K562 (cell line): ENCODE measurements around the gene CABYR. TPM values are rescaled to one million over a fixed set of nuclear protein-coding genes. Genes with fewer than 3 reads are reported as not detected.

ENCODE experiments used
- ATAC-seq: fragments of 200-7000 bp; cut with Tn5 transposase; 3 replicates; pipeline ENCODE4 v1.9.1; 2020; ENCODE audit warnings: moderate library complexity
- BruUV-seq: library from RNA; stranded (reverse); fragments of 400-500 nt; replicated peaks from 2 replicates; lab custom pipeline; 2021; lab: Mats Ljungman, UMichigan
- CTCF ChIA-PET: fragments of 300-600 bp; formaldehyde crosslinking; extraction: SDS; loops from one replicate; lab custom pipeline; 2021; ENCODE audit warnings: low intra/inter-chr PET ratio; lab: Yijun Ruan, JAX
- POLR2A ChIA-PET: fragments of 300-600, 350-650 bp; sonication (Branson Sonifier 250); formaldehyde crosslinking; extraction: SDS; loops from one replicate; lab custom pipeline; 2021; ENCODE audit warnings: antibody characterized with exemption, inconsistent platforms; lab: Yijun Ruan, JAX
- DNase-seq, 4 experiments: peaks; one replicate each; pipeline versions ENCODE4 v3.0.0 to v3.0.0-alpha.2; 2011 to 2018; ENCODE audit warnings: low spot score in 3 of 4, mixed read lengths in 3 of 4; ENCODE audit errors: extremely low read depth in 1 of 4
- FAIRE-seq: peaks from 2 replicates; lab custom pipeline; 2011; peaks lifted over from hg19 to GRCh38; lab: Jason Lieb, UNC
- H2AFZ ChIP-seq: 2 replicates; pipeline ENCODE4 v1.6.0; 2011; ENCODE audit warnings: low read depth, low read length, control low read depth, inconsistent platforms
- H3K27ac ChIP-seq: fragments of 200-600 bp; 3 replicates; pipeline ENCODE4 v1.8.0; 2011; ENCODE audit warnings: low read depth, mild to moderate bottlenecking, control low read depth, inconsistent platforms, low read length, moderate library complexity, mixed read lengths; ENCODE audit errors: extremely low read depth
- H3K27me3 ChIP-seq, 2 experiments: fragments of 300-600 bp in 1 of 2; 2 replicates in 1 of 2; 3 replicates in 1 of 2; pipeline versions ENCODE4 v1.6.0 to v1.8.0; 2011; ENCODE audit warnings: inconsistent platforms in 2 of 2, low read length in 2 of 2, mild to moderate bottlenecking in 1 of 2, mixed read lengths in 1 of 2, moderate library complexity in 1 of 2; ENCODE audit not compliant: control insufficient read depth in 2 of 2, insufficient read depth in 2 of 2
- H3K36me3 ChIP-seq: fragments of 300-600 bp; 3 replicates; pipeline ENCODE4 v1.8.0; 2011; ENCODE audit warnings: mild to moderate bottlenecking, low read length, inconsistent platforms; ENCODE audit not compliant: control insufficient read depth, insufficient read depth
- H3K4me1 ChIP-seq, 2 experiments: fragments of 200-600 bp in 1 of 2; replicated peaks in 1 of 2; 2 replicates in 1 of 2; 3 replicates in 1 of 2; pipeline versions ENCODE4 v1.5.1 to v1.8.0; 2011; ENCODE audit warnings: inconsistent platforms in 2 of 2, low read length in 2 of 2, mild to moderate bottlenecking in 1 of 2, mixed read lengths in 1 of 2, moderate library complexity in 1 of 2; ENCODE audit not compliant: control insufficient read depth in 2 of 2, insufficient read depth in 2 of 2
- H3K4me2 ChIP-seq: 2 replicates; pipeline ENCODE4 v1.6.1; 2011; ENCODE audit warnings: low read length, control low read depth, inconsistent platforms, mixed read lengths; ENCODE audit not compliant: insufficient read depth
- H3K4me3 ChIP-seq: fragments of 200-600 bp; sonication (generic), shearing (Covaris generic); 2 replicates; pipeline ENCODE4 v1.5.1; 2016; ENCODE audit warnings: control low read depth, inconsistent platforms
- H3K79me2 ChIP-seq: fragments of 200-600 bp; 3 replicates; pipeline ENCODE4 v1.8.0; 2011; ENCODE audit warnings: low read length, inconsistent platforms; ENCODE audit not compliant: control insufficient read depth, insufficient read depth
- H3K9ac ChIP-seq, 2 experiments: 2 replicates each; pipeline versions ENCODE4 v1.6.0 to v1.6.1; 2011; ENCODE audit warnings: low read depth in 2 of 2, low read length in 2 of 2, control low read depth in 1 of 2, inconsistent platforms in 1 of 2, mild to moderate bottlenecking in 1 of 2, mixed read lengths in 1 of 2; ENCODE audit not compliant: insufficient read depth in 1 of 2
- H3K9me1 ChIP-seq: one replicate; pipeline ENCODE4 v1.6.0; 2011; ENCODE audit warnings: inconsistent platforms, mild to moderate bottlenecking, low read length, moderate library complexity; ENCODE audit not compliant: control insufficient read depth, insufficient read depth
- H3K9me3 ChIP-seq: replicated peaks from 2 replicates; pipeline ENCODE4 v1.5.1; 2011; ENCODE audit warnings: low read depth, low read length, inconsistent platforms; ENCODE audit not compliant: control insufficient read depth, insufficient read depth
- H4K20me1 ChIP-seq: replicated peaks from 2 replicates; pipeline ENCODE4 v1.6.1; 2011; ENCODE audit warnings: low read length, inconsistent platforms, mixed read lengths; ENCODE audit not compliant: control insufficient read depth, insufficient read depth
- ARID3A ChIP-seq: IDR thresholded peaks from 2 replicates; pipeline ENCODE4 v1.6.1; 2012; ENCODE audit warnings: low read depth, low read length, improper control_type of control experiment, borderline replicate concordance
- E2F5 ChIP-seq: sonication (generic); formaldehyde crosslinking; IDR thresholded peaks from 2 replicates; pipeline ENCODE4 v1.8.0; 2022; ENCODE audit warnings: mild to moderate bottlenecking, missing genetic modification reagents
- EP300 ChIP-seq: IDR thresholded peaks from 2 replicates; pipeline ENCODE4 v1.6.1; 2012; ENCODE audit warnings: low read length, improper control_type of control experiment
- HINFP ChIP-seq: fragments of 450-650 bp; conservative IDR thresholded peaks from 2 replicates; pipeline ENCODE4 v1.6.1; 2016; ENCODE audit warnings: missing genetic modification characterization, low read depth, mild to moderate bottlenecking, control low read depth, missing compliant biosample characterization
- NFIX ChIP-seq: fragments of 250-450 bp; sonication (Bioruptor Pico); IDR thresholded peaks from 2 replicates; pipeline ENCODE4 v1.4.0; 2020; ENCODE audit warnings: low read depth, mild to moderate bottlenecking, moderate library complexity
- POLR2AphosphoS2 ChIP-seq: IDR thresholded peaks from 2 replicates; pipeline ENCODE4 v1.6.1; 2012; ENCODE audit warnings: low read length, improper control_type of control experiment
- TFE3 ChIP-seq: fragments of 450-650 bp; formaldehyde crosslinking; IDR thresholded peaks from 2 replicates; pipeline ENCODE4 v1.4.0; 2020; ENCODE audit warnings: mild to moderate bottlenecking, mixed read lengths
- WHSC1 ChIP-seq: IDR thresholded peaks from one replicate; pipeline ENCODE4 v1.6.1; 2012; ENCODE audit warnings: low read length, control low read depth, inconsistent platforms
- ZNF324 ChIP-seq: fragments of 250-450 bp; sonication (Bioruptor Pico); IDR thresholded peaks from 2 replicates; pipeline ENCODE4 v1.4.0; 2020; ENCODE audit warnings: mild to moderate bottlenecking
- WGBS: fragments of 100-300 bp; shearing (Covaris generic); methylation state at CpG from one replicate; pipeline ENCODE4 v1.1.6; 2016; ENCODE audit warnings: low coverage, mixed read lengths; ENCODE audit not compliant: insufficient coverage; ENCODE audit errors: missing lambda C conversion rate; 5-methylcytosine and 5-hydroxymethylcytosine counted together
- in situ Hi-C: fragments of 300-500 bp; cut with MboI; formaldehyde crosslinking; loops from 4 replicates; pipeline ENCODE4 v1.15.0; 2018; ENCODE audit warnings: inconsistent platforms, mixed read lengths
- intact Hi-C: fragments of 100-400 bp; cut with micrococcal nuclease; formaldehyde crosslinking; loops from 2 replicates; pipeline ENCODE4 v1.14.2; 2022
- polyA plus RNA-seq, 8 experiments: library from polyadenylated mRNA; depleted of rRNA in 4 of 8; stranded (reverse) in 5 of 8; unstranded in 3 of 8; fragments of >200 nt; fragmentation: Nextera tagmentation in 2 of 8; fragmentation: Illumina TruSeq in 1 of 8; extraction: Ambion mirVana in 2 of 8; extraction: Trizol in 1 of 8; gene quantifications; 2 replicates each; pipeline versions ENCODE4 v1.2.1 to v1.2.3, GENCODE V29; 2011 to 2014; ENCODE audit warnings: inconsistent platforms in 1 of 8, missing spikeins in 1 of 8
- total RNA-seq, 7 experiments: library from RNA; depleted of rRNA in 6 of 7; stranded (reverse); fragments of >200 nt in 6 of 7; fragmentation: Illumina TruSeq in 2 of 7; extraction: Trizol in 2 of 7; gene quantifications; 2 replicates each; pipeline versions ENCODE4 v1.2.1 to v1.2.3, GENCODE V29; 2011 to 2021; ENCODE audit warnings: low replicate concordance in 1 of 7

CABYR gene
- total and polyA plus RNA-seq, 9 of the 15 experiments (the other 6 are each of a cell fraction or from before 2014, with no cell fraction given), result not detected

- no peak for TF ChIP-seq ARID3A
- TF ChIP-seq NFIX (CRISPR knock-in tag), result no peak
- TF ChIP-seq POLR2AphosphoS2, result no peak
- TF ChIP-seq E2F5 (CRISPR knock-in tag), result no peak
- no peak for TF ChIP-seq WHSC1
Observed at GRCh38 chr18:24177499-24178133, 38.8 kb downstream of the CABYR start (continued).

GRCh38 chr18:24180048-24180447 is 41.2 kb downstream of the CABYR start:
- H3K4me1 ChIP-seq, result no peaks in the 10 kb centered on the region
- H3K4me2 ChIP-seq, result no peak overlapping the region
- no peaks in the 10 kb centered on the region for H3K36me3 ChIP-seq
- no TSS peak for BruUV-seq
- no peak overlapping the region for H3K4me3 ChIP-seq
- DNase-seq (no peak), ATAC-seq (no peak), FAIRE-seq (no peak)
- no peaks in the 10 kb centered on the region for H3K79me2 ChIP-seq
- H3K27ac ChIP-seq, result no peak overlapping the region
- H2AFZ ChIP-seq, result no peak overlapping the region
- no peaks in the 10 kb centered on the region for H3K9me1 ChIP-seq
- ChIA-PET POLR2A (no interaction called here), CTCF (no interaction called here)
- intact Hi-C loops, result no loop called here
- TF ChIP-seq HINFP (no peak), ZNF324 (CRISPR knock-in tag) (no peak), TFE3 (CRISPR knock-in tag) (no peak), EP300 (no peak)
- peaks cover 3 to 13% of the 10 kb centered on the region in 2 experiments; a peak in 4 of 5 replicates for H3K27me3 ChIP-seq
- H3K9me3 ChIP-seq, result no peaks in the 10 kb centered on the region
- in situ Hi-C loops, result no loop called here
- no peak overlapping the region for H3K9ac ChIP-seq
- WGBS, result 0% methylated on average over 1 of the region's 1 CpG
- H4K20me1 ChIP-seq, result no peaks in the 10 kb centered on the region
